Measurements from ENCODE around the gene ERC2.

The ERC2 gene

DNA sequence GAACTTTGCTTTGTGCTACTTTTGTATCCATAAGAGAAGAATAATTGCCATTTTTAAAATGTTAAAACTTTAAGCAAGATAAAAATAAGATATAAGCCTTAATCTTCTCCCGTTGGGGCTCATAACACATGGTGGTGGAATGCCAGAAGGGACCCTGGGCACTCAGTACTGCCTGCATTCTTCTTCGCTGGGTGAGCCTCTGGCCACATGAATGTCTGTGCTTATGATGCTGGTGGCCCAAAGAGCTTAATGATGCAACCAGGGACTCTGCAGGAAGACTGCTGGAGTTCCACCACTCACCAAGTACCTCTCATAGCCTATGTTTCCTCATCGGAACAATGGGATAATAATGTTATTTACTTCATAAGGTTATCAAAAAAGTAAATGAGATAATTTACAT is 103.6 kb downstream of the ERC2 start:
- Mint-ChIP-seq H3K36me3 (no peaks in the 10 kb centered on the region), H3K27ac (no peak overlapping the region), H3K4me1 (no peaks in the 10 kb centered on the region), H3K9me3 (no peaks in the 10 kb centered on the region), H3K4me3 (no peak overlapping the region)
- ATAC-seq = no peak
- DNase-seq (ENCODE audit: low spot score in 2 of 2) = no peak

DNA sequence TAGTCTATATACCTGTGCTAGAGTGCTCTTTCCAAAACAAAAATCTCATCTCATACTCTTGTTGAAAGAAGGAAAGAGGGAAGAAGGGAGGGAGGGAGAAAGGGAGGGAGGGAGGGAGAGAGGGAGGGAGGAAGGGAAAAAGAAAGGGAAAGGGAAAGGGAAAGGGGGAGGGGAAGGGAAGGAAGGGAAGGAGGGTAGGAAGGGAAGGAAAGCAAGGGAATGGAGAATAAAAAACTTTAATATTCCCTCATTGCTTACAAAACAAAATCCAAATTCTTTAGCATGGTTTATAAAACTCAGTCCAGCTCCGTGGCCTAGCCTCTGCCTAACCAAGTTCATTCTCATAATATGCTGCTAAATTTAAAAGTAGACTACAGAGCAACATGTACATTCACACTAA is 104.5 kb downstream of the ERC2 start:
- Mint-ChIP-seq H3K27ac (no peak overlapping the region), H3K4me1 (no peaks in the 10 kb centered on the region), H3K9me3 (no peaks in the 10 kb centered on the region), H3K4me3 (no peak overlapping the region), H3K36me3 (no peaks in the 10 kb centered on the region)
- DNase-seq (ENCODE audit: low spot score in 2 of 2) (no peak), ATAC-seq (no peak)

DNA sequence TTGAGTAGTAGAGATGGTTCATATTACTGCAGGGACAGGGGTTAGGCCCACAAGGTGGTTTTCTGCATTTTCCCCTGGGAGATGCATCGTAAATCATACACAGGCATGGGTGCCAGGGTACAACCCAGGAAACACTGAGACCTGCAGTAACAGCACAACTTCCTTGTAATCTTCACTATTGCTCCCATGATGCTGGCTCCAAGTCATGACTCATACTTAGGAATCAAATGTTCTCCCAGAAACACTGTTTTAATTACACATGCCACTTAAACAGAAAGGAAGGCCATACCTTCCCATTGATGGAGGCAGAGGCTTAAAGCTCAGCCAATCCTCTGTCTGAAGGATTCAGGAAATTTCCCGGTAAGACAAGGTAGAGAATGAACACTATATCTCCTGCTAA is 106.5 kb downstream of the ERC2 start:
- H3K4me3 Mint-ChIP-seq = no peak overlapping the region
- H3K36me3 Mint-ChIP-seq = no peaks in the 10 kb centered on the region
- no peaks in the 10 kb centered on the region for H3K4me1 Mint-ChIP-seq
- no peak for ATAC-seq
- no peaks in the 10 kb centered on the region for H3K9me3 Mint-ChIP-seq
- DNase-seq (ENCODE audit: low spot score in 2 of 2) = no peak
- no peak overlapping the region for H3K27ac Mint-ChIP-seq

DNA sequence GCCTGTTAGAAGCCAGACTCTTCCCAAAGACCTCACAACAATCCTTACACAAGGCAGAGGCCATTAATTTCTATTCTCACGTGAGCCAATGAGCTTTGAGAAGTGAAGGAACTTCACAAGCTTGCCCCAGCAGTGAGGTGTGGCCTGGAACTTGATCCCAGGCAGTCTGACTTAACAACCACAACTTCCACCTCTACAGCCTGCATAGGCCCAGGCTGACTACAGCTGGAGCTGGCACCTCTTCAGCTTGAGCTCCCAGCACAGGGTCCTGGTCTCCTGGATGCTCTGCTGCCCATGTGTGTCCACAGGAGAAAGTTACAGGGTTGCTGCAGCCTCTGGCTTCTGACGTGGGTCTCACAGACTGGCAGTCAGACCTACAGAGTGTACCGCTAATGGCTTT is 111.0 kb downstream of the ERC2 start:
- no peaks in the 10 kb centered on the region for H3K36me3 Mint-ChIP-seq
- ATAC-seq (no peak), DNase-seq (ENCODE audit: low spot score in 2 of 2) (no peak)
- H3K27ac Mint-ChIP-seq = no peak overlapping the region
- no peak overlapping the region for H3K4me3 Mint-ChIP-seq
- no peaks in the 10 kb centered on the region for H3K4me1 Mint-ChIP-seq
- H3K9me3 Mint-ChIP-seq = no peaks in the 10 kb centered on the region

DNA sequence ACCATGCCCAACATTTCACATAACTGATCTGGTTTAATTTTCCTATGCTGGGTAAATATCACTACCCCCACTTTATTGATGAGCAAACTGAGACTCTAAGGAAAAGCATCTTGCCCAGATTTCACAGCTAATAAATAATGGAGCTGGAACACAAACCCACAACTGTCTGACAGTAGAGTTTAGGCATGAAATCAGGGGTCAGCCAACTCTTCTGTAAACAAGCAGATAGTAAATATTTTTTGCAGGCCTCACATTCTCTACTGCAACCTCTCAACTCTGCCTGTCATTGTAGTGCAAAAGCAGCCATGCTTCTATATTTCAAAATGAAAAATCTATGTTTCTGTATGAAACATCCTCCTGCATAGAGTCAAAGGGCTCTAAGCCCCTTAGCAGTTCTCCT is 111.5 kb downstream of the ERC2 start:
- DNase-seq (ENCODE audit: low spot score in 2 of 2) = no peak
- Mint-ChIP-seq H3K9me3 (no peaks in the 10 kb centered on the region), H3K36me3 (no peaks in the 10 kb centered on the region), H3K27ac (no peak overlapping the region), H3K4me3 (no peak overlapping the region), H3K4me1 (no peaks in the 10 kb centered on the region)
- no peak for ATAC-seq

DNA sequence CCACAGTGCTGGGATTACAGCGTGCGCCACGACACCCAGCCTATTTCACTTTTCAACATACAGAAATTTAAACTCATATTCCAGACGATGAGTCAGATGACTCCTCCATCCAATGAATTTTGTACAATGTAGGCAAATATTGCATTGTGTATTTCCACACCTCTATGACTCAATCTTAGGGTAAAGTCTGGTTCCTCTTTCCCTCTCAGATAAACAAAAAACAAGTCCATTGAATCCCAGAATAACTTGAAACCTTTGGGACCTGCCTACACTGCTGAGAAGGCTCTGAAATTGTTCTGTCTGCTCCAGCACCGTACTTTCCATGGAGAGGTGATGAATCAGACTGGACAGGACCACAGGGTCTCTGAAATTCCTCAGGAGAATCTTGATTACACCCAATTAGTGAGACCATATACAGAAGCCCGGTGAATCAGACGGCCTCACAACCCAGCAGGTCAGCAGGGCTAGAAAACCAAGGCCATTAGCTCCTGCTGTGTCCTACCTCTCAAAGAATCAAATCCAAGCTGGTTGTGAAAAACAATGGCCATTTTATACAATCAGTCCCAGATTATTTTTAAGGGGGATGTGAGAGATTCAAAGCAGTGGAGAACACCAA is 112.6 kb downstream of the ERC2 start:
- DNase-seq (ENCODE audit: low spot score in 2 of 2) = no peak
- no peaks in the 10 kb centered on the region for H3K4me1 Mint-ChIP-seq
- H3K9me3 Mint-ChIP-seq = no peaks in the 10 kb centered on the region
- H3K36me3 Mint-ChIP-seq = no peaks in the 10 kb centered on the region
- H3K4me3 Mint-ChIP-seq = no peak overlapping the region
- ATAC-seq = no peak
- H3K27ac Mint-ChIP-seq = no peak overlapping the region

DNA sequence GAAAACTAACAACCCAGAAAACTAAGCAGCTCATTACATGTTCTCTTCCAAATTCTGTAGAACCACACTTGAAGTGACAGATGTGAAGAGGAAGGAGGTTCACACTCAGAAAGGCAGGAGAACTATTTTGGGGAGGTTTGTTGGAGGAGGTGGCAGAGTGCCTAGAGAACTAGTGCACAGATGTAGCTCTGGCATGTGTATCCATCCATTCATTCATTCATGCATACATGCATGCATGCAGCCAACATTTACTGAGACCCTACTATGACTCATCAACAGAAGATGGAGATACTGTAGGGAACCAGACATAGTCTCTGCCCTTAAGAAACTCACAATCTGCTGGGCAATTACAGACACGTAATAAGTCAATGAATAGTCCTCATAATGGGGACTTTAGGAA is 116.7 kb downstream of the ERC2 start:
- H3K4me3 Mint-ChIP-seq = no peak overlapping the region

DNA sequence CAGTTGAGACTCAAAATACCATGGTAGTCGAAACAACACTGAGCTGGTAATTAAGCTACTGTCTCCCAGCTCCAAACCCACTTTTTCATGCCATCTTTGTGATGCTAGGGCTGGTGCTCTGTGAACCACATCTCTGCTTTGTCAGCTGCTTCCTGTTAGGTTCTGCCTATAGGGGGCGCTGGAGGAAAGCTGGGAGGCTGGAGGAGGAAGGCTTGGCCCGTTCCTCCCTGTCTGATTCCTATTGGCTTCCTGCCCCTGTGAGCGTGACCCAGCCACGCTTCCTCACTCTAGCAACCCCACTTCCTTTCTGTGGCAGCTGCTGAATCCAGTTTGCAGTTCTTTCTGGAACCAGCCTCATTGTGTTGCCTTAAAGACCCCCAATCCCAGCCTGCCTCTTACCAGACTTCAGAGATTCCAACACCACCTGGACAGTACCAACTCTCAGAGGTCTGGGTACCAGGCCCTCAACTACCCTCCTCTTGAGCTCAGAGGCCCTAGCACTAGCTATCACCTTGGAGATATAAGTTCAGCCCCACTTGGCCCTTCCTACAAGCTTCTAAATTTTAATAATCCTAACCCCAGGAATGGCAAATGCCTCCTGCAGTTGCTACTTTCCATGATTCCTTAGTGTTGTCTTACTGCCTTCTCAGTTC is 120.9 kb downstream of the ERC2 start:
- H3K4me3 Mint-ChIP-seq = no peak overlapping the region
- H3K27ac Mint-ChIP-seq = no peak overlapping the region
- DNase-seq (ENCODE audit: low spot score in 2 of 2) (peak in 1 of 2 donors; percentile 57), ATAC-seq (no peak)
- H3K9me3 Mint-ChIP-seq = no peaks in the 10 kb centered on the region
- H3K4me1 Mint-ChIP-seq = no peaks in the 10 kb centered on the region
- no peaks in the 10 kb centered on the region for H3K36me3 Mint-ChIP-seq

More for the DNA sequence above, 116.7 kb downstream of the ERC2 start:
- no peaks in the 10 kb centered on the region for H3K9me3 Mint-ChIP-seq
- ATAC-seq (no peak), DNase-seq (ENCODE audit: low spot score in 2 of 2) (no peak)
- no peak overlapping the region for H3K27ac Mint-ChIP-seq
- no peaks in the 10 kb centered on the region for H3K36me3 Mint-ChIP-seq
- no peaks in the 10 kb centered on the region for H3K4me1 Mint-ChIP-seq

DNA sequence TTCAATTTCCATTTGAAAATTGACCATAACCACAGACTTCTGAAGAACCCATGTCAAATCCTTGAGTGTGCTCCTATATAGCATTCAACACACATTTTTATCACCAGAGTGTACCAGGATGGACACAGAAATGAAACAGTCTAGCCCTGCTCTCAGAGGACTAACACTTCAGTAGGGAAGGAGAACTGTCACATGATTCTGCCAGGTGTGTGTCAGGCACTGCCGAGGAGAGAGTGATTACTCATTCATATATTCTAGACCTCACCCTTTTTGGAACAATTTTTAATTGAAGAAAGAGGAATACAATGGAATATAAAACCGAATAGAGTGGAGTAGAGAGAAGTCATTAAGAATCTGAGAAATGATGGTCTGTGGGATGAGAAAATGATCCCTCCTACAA is 125.8 kb downstream of the ERC2 start:
- Mint-ChIP-seq H3K36me3 (no peaks in the 10 kb centered on the region), H3K4me3 (no peak overlapping the region), H3K9me3 (no peaks in the 10 kb centered on the region), H3K4me1 (no peaks in the 10 kb centered on the region), H3K27ac (no peak overlapping the region)
- no peak for DNase-seq (ENCODE audit: low spot score in 2 of 2)
- no peak for ATAC-seq

DNA sequence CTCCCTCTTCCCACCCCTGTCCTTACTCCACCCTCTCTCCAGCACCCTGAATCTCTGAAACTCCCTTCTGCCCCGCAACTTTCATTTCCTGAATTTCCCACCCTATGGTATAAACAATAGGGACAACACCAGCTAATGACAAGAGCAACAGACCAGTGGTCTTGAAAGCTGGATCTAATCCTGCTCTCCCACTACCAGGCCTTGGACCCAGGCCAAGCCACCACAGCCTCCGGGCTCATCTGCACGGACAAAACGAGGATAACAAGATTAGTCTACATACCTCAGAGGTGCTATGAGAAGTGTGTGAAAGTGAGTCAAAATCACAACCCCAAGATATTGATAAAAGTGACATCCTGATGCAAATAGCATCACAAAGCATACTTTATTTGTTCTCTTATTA is 128.6 kb downstream of the ERC2 start:
- Mint-ChIP-seq H3K27ac (no peak overlapping the region), H3K4me3 (no peak overlapping the region), H3K36me3 (no peaks in the 10 kb centered on the region), H3K4me1 (no peaks in the 10 kb centered on the region), H3K9me3 (no peaks in the 10 kb centered on the region)
- peak; percentile 19 for ATAC-seq
- no peak for DNase-seq (ENCODE audit: low spot score in 2 of 2)

DNA sequence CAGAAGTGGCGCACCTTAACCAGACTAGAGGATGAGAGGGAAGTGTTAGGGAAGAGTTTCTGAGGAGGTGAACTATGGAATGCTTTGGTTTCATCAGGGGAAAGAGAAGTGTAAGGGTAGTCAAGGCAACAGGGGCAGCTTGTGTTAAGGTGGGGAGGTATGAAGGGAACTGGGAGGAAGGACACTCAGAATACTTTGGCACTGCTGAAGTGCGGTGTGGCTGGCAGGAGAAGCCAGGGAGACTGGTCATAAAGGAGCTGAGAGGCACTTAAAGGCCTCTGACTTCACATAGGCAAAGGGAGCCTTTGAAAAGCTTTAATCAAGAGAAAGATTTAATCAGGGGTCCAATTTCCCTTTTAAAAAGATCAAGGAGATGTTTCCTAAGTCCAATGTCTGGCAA is 129.0 kb downstream of the ERC2 start:
- no peak overlapping the region for H3K4me3 Mint-ChIP-seq
- no peak overlapping the region for H3K27ac Mint-ChIP-seq
- peak; percentile 32 for ATAC-seq
- no peak for DNase-seq (ENCODE audit: low spot score in 2 of 2)
- H3K36me3 Mint-ChIP-seq = no peaks in the 10 kb centered on the region
- no peaks in the 10 kb centered on the region for H3K4me1 Mint-ChIP-seq
- no peaks in the 10 kb centered on the region for H3K9me3 Mint-ChIP-seq

DNA sequence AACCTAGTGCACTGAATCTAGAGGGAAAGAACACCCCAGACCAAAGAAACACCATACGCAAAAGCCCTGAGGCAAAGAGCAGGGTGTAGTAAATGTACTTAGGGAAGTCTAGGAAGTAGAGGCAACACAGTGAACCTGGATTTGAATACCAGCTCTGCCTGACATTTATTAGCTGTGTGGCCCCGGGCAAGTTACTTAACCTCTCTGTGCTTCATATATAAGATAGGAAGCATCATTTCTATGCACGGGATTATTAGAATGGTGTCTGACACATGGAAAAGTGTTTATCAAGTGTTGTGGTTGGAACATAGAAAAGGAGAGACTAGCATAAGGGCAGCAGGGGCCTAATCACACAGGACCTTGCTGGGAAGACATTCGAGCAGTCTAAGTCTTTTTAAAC is 132.2 kb downstream of the ERC2 start:
- Mint-ChIP-seq H3K9me3 (no peaks in the 10 kb centered on the region), H3K4me1 (no peaks in the 10 kb centered on the region), H3K4me3 (no peak overlapping the region), H3K27ac (no peak overlapping the region), H3K36me3 (no peaks in the 10 kb centered on the region)
- ATAC-seq = no peak
- no peak for DNase-seq (ENCODE audit: low spot score in 2 of 2)

DNA sequence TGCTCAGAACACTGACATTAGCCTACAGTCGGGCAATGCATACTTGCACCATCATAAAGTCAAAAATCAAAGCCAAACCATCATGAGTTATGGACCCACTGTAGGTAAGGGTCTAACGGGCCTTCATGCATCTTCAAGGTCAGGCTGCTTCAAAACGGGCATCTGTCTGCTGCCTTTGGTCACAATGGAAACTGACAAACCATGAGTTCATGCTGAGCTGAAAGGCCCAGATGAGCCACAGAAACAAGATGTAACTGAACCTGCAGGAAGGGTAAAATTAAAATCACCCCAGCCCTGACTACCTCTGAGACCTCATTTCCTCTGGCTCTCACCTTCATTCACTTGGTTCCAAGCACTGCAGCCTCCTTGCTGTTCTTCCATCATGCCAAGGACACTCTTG is 143.8 kb downstream of the ERC2 start:
- Mint-ChIP-seq H3K4me3 (no peak overlapping the region), H3K27ac (no peak overlapping the region), H3K9me3 (no peaks in the 10 kb centered on the region), H3K36me3 (no peaks in the 10 kb centered on the region), H3K4me1 (no peaks in the 10 kb centered on the region)
- DNase-seq (ENCODE audit: low spot score in 2 of 2) (no peak), ATAC-seq (no peak)

DNA sequence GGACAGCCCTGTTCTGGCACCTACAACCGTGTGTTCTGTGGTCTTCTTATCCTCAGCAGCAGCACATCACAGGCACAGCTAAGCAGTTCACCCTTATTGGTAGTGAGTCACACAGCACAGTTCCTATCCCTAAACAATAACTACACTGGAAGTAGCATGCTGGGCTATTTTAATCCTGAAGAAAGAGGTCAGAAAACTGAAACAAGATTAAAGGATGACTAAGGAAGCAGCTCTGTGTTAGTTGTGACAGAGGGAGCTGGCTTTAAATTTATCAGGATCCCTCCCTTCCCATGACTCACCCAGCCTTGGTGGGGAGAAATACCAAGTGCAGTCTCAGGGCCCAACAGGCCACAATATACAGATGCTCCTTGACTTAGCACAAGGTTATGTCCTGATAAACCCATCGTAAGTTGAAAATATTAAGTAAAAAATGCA is 144.3 kb downstream of the ERC2 start:
- no peak overlapping the region for H3K27ac Mint-ChIP-seq
- no peaks in the 10 kb centered on the region for H3K4me1 Mint-ChIP-seq
- no peak overlapping the region for H3K4me3 Mint-ChIP-seq
- no peaks in the 10 kb centered on the region for H3K9me3 Mint-ChIP-seq
- DNase-seq (ENCODE audit: low spot score in 2 of 2) = no peak
- H3K36me3 Mint-ChIP-seq = no peaks in the 10 kb centered on the region
- no peak for ATAC-seq

DNA sequence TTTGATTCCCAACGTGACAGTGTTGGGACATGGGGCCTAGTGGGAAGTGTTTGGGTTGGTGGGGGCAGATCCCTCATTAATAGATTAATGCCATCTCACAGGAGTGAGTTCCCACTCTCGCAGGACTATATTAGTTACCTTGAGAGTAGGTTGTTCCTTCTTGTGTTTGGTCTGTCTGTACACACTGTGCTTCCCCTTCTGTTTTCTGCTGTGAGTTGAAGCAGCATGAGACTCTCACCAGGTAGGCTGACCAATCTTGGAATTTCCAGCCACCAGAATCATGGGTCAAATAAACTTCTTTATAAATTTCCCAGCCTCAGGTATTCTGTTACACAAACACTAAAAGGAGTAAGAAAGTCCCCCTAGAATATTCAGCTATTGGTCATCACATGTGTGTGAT is 145.4 kb downstream of the ERC2 start:
- Mint-ChIP-seq H3K4me1 (no peaks in the 10 kb centered on the region), H3K9me3 (no peaks in the 10 kb centered on the region), H3K27ac (no peak overlapping the region), H3K4me3 (no peak overlapping the region), H3K36me3 (no peaks in the 10 kb centered on the region)
- ATAC-seq (no peak), DNase-seq (ENCODE audit: low spot score in 2 of 2) (no peak)

DNA sequence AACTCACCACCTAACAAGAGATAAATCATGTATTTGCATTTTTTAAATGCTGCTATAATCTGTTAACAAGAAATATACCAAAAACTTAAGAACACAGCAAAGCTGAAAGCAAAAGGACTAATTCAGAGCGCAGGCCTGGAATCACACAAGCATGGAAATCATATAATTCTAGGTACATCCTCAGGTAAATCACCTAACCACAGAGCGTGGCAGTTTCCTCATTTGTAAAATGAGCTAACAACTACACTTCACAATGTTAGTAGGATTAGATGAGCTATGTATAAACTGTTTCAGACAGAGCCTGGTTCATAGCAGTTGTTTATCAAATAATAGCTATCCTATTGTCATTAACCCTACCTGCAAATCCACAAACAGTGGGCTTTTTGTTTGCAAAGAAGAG is 146.4 kb downstream of the ERC2 start:
- no peaks in the 10 kb centered on the region for H3K4me1 Mint-ChIP-seq
- no peaks in the 10 kb centered on the region for H3K36me3 Mint-ChIP-seq
- ATAC-seq = no peak
- H3K4me3 Mint-ChIP-seq = no peak overlapping the region
- no peak for DNase-seq (ENCODE audit: low spot score in 2 of 2)
- no peaks in the 10 kb centered on the region for H3K9me3 Mint-ChIP-seq
- H3K27ac Mint-ChIP-seq = no peak overlapping the region

DNA sequence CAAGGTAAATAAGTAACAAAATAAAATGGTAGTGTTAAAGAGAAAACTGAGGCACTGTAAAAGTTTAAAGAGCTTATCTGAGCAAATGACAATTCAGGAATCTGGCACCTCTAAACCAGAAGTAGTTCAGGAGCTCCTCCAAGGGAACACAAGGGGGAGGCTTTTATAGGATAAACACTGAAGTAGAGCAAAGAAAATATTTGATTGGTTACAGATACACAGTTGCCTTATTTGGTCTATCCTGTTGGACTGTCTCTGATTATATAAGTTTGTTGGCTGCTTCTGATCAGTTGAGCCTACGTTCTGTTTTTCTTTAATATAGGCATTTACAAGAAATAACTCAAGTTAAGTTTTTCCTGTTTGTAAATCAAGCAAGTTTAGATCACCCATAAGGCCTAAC is 146.9 kb downstream of the ERC2 start:
- H3K4me1 Mint-ChIP-seq = no peaks in the 10 kb centered on the region
- no peak overlapping the region for H3K27ac Mint-ChIP-seq
- ATAC-seq (no peak), DNase-seq (ENCODE audit: low spot score in 2 of 2) (no peak)
- no peaks in the 10 kb centered on the region for H3K9me3 Mint-ChIP-seq
- H3K36me3 Mint-ChIP-seq = no peaks in the 10 kb centered on the region
- H3K4me3 Mint-ChIP-seq = no peak overlapping the region

Data from stimulated activated effector memory CD8-positive, alpha-beta T cell treated with anti-CD3 and anti-CD28 coated beads, Interleukin-12 subunit alpha, Interleukin-12 subunit beta, amount 100 ng/mL, for 72 hours (primary cell).